Activated CD8-positive, alpha-beta memory T cell treated with anti-CD3 and anti-CD28 coated beads, Interleukin-2, amount 50 U/mL, for 48 hours (primary cell): ENCODE results near the gene EHMT1.
"Not testable (repeated sequence)": the region's sequence is repeated elsewhere in the genome, so short reads cannot be mapped to it uniquely, and the experiment has no call there.

Experiments used
- DNase-seq: peaks from one replicate; pipeline ENCODE4 v3.0.0-alpha.2; 2020

The EHMT1 gene

DNA sequence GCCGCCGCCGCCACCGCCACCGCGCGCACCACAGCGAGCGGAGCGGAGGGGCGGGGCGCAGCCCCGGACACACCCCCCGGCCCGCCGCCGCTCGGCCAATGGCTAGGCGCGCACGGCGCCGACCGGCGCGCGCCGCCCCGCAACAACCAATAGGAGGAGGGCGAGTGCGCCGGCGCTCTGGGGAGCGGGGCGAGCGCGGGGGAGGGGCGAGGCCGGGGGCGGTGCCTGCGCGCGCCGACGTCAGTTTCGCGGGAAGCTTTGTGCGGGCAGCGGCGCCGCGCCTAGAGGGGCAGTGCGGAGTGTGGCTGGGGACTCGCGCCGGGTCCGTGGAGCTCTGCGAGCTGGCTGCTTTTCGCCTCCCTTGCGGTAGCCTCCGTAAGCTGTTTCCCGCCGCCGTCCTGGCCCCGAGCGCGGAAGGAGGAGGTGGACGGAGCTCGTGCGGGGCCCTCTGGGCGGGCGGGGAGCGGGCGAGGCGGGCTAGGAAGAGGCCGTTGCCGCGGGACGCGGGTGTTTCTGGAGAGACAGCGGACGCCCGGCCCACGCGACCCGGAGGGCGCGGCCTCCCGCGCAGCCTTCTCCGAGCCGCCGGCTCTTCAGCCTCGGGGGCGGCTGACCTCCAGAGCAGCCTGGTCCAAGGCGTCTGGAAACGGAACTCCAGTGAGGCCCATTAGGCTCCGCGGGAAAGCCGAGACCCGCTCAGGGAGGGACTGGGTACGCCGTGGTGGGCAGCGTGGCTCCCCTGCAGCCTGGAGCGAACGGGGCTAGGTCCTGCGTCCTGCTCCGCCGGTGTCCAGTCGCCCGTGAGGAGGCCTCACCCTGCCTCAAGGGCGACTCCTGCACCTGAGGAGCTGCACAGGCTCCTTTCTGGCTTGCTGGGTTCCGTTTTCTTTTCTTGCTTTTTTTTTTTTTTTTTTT lies 28.1 kb upstream of the EHMT1 start, which contains the start of gene ZMYND19:
Gene ZMYND19 (minus strand): TSS at position 44 of the 915 bp plus-strand sequence. CDS start 249 bp downstream, outside the sequence.
- peak; percentile 97 for DNase-seq

DNA sequence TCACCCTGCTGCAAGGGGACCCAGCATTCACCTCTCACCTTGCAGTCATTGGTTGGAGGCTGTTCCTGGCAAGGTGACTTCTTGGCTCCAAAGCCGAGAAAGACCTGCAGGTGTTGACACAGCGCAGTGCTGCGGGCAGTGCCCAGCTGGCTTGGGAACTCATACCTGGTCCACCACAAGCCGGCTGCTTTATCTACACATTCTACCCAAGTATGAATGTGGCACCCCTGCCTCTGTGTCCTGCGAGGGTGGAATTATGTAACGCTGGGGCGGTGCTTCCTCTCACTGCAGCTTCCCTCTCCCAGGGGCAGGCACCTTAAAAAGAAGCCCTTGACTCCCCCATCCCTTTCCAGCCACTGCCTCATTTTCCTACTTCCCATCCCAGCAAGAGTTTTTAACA lies 26.0 kb upstream of the EHMT1 start:
- DNase-seq, result no peak

DNA sequence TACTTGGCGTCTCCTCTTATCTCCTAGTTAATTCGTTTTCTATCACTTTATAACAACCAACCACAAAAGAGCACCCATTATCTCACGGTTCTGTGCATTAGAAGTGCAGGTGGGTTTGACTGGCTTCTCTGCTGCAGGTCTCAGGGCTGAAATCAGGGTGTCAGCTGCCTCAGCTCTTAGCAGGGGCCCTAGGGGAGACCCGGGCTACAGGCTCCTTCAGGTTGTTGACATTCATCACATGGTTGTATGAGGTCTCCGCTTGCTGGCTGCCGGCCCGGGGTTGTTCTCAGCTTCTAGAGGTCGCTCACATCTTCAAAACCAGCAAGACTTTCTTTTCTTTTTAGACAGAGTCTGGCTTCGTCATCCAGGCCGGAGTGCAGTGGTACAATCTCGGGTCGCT lies 25.6 kb upstream of the EHMT1 start:
- DNase-seq, result no peak

DNA sequence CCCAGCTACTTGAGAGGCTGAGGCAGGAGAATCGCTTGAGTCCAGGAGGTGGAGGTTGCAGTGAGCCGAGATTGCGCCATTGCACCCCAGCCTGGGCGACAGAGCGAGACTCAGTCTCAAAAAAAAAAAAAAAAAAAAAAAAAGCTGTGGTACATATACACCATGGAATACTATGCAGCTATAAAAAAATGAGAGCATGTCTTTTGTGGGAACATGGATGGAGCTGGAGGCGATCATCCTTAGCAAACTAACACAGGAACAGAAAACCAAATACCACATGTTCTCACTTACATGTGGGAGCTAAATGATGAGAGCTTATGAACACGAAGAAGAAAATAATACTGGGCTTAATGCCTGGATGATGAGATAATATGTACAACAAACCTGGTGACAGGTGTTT lies 22.2 kb upstream of the EHMT1 start:
- not testable (repeated sequence) for DNase-seq

DNA sequence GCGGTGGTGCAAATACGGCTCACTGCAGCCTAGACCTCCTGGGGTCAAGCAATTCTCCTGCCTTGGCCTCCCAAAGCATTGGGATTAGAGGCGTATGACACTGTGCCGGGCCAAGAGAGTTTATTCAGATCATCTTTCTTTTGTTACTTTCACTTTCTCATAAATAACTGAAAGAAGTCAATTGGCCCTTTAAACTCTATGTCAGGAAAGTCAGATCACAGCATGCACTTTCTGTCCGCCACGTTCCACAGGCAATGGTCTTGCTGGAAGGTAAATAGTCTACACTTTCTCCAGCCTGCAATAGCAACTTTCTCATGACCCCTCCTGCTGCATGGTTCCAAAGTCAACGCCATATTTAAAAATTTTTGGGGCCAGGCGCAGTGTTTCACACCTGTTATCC lies 19.9 kb upstream of the EHMT1 start:
- DNase-seq, result no peak

DNA sequence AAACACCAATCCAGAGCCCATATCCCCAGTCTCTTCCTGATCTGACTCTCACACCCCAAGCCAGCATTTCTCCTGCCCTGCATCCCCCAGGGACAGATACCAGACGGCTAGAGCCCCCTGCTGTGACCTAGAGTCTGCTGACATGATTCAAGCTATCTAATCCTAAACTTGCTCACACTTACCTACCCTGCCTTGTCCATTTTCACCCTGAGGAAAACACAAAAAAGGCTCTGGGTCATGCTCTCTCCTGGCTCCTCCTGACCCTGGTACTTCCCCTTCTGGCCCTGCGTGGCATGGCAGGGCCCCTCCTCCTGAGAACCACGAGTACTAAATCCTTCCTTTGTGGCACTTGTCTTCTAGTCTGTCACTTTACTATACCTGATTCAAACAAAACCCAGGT lies 16.1 kb upstream of the EHMT1 start:
- DNase-seq, result no peak

DNA sequence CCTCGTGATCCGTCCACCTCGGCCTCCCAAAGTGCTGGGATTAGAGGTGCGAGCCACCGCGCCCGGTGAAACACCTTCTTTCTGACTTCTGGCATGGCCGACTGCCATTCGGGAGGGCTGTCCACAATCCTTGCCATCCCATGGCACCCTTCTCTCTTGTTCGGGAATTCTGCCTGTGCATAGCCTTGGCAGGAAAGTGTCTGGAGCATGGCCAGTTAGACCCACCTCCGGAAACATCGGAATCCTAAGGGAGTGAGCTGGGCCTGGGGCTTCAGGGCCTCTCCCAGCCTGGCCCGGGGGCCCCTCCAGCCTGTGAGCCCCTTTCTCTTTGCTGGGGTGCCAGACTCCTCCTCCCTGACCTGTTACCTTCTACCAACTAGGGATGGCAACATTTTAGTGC lies 14.9 kb upstream of the EHMT1 start:
- DNase-seq, result no peak

DNA sequence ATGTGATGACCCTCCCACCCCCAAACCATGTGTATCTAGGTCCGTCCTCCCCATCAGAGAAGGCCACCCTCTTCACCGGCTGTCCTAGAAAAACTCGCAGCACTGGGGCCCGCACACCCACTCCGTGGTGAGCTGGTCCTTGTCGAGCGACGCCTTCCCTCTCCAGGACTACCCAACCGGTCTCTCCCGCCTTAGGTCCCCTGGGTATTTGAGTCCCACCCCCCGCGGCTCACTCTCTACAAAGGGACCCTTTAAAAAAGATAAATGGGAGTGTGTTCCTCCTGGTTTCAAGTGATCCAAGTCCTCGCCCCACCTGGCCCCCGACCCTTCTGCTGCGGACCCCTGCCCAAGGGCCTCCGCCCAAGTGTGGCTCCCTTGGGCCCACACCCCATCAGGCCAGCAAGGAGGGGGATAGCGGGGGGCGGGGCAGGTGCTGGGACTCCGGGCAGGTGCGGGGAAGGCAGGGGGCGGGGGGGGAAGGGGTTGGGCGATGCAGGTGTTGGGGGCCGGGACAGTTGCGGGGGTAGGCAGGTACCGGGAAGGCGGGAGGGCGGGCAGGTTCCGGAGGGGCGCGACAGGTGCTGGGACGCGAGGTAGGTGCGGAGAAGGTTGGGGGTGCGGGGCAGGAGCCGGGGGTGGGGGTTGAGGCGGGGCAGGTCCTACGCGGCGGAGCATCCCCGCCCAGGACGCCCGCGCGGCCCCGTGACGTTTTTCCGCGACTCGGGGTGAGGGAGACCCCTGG lies 14.3 kb upstream of the EHMT1 start:
- no peak for DNase-seq

DNA sequence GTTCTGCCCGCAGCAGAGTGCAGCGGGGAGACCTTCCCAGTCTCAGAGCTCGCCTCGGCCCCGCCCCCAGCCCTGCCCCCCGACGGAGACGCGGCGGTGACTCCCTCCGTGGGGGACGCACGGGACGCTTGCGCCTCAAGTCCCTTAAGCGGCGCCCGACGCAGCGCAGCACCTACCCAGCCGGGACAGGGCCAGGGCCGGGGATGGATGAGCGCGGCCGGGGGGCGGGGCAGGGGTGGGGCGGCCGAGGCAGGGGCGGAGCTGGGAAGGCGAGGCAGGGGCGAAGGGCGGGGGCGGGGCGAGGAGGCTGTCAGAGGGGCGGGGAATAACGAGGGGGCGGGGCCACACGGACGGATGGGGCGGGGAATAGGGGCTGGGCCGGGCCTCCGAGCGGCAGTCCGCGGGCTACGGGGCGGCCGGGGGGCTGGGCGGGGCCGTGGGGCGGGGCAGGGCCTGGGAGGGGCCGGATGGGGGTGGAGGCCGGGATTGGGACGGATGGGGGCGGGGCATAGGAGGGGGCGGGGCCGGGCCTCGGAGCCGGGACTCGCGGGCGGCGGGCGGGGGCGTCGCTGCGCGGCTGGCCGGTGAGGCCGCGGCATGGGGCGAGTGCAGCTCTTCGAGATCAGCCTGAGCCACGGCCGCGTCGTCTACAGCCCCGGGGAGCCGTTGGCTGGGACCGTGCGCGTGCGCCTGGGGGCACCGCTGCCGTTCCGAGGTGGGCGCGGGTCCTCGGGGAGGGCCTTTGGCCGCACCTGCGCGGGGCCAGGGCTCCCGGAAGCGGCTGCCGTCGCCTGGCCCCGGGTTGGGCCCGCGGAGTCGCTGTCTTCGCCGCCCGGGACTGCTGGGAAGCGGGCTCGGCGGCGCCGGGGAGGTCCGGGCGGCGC lies 13.4 kb upstream of the EHMT1 start, which contains the start of gene ARRDC1:
Gene ARRDC1 (plus strand): TSS at position 566 of the 884 bp plus-strand sequence. CDS start 32 bp downstream, at position 598.
- DNase-seq, result peak; percentile 93

DNA sequence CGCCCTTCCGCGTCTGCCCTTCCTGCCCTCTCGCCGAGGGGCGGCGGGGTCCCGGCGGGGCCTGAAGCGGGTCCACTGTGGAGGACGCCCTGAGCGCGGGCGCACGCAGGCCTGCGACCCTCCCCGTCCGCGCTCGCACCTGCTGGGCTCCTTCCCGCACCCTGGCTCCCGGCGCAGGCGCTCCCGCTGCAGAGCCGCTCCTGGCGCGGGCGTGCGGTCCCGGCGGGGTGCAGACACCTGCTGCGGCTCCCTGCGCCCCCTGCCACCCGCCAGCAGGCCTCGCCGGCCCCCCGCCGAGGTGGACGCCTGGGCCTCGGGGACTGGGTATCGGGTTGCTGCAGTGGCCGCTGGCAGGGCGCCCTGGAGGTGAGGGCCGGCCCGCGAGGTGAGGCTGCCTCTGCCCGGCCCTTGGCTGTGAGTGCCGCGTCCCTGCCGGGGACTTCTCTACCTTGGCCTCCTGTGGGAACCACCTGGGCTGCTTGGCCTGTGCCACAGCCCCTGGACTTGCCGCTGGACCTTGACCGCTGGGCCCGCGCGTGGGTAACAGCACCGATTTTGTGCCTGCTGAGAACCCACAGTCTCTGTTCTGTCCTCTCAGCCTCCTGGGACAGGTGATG lies 12.7 kb upstream of the EHMT1 start:
- no peak for DNase-seq

DNA sequence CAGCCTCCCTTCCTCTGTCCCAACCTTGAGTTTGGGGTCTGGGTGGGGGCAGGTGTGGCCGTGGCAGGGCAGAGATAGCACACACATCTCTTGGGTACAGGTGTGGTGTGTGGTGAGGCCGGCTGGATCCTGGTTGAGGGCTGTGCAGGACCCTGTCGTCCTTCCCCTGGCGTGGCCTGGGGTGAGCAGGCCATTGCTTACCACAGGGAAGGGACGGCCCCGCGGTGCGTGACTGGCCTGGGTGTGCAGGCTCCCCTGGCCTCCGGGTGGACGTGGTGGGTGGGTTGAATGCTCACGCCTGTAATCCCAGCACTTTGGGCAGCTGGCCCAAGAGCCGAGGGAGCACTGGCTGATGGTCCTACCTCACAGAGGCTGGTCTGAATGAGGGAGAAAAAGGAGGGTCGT lies 12.1 kb upstream of the EHMT1 start:
- no peak for DNase-seq

DNA sequence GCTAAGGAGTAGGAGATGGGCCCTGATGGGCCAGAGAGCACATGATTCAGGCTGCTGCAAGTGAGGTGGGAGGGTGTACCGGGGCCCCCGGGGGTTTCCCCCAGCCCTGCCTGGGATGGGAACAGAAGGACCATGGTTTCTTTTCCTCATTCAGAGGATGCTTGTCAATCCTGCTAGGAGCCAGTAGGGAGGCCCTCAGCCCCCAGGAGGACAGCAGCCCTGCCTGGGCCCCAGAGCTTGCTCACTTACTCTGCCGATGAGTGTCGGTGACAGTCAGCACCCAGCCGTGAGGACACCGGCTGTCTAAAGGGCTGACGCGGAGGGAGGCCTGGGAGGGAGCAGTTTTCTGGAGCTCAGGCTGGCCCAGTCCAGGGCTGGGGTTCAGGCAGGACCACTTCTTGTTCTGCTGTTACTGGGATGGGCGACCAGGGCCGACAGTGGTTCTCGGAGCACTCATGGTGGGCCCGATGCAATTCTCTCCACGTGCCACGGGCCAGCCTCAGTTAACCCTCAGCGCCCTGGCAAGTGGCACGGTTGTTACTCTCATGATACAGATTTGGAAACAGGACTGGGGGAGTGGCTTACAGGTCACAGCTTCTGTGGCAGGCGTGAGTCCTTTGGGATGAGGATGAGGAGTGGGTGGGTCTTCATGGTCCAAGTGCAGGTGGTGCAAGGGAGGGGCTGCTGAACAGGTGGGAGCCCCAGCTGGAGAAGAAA lies 11.5 kb upstream of the EHMT1 start:
- no peak for DNase-seq

DNA sequence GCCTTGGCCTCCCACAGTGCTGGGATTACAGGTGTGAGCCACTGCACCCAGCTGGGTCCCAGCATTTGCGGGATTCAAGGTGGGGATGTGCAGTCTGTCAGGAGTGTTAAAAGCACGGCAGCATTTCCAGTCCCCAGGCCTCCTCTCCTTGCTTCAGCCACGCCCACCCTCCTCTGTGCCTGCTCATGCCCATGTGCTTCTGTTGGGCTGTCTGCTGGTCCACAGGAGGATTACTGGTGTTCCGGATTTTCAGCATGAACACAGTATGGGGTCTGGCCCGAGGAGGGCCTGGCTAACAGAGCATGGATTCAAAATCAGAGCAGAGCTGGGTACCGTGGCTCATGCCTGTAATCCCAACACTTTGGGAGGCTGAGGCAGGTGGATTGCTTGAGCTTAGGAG lies 7.9 kb upstream of the EHMT1 start:
- no peak for DNase-seq

DNA sequence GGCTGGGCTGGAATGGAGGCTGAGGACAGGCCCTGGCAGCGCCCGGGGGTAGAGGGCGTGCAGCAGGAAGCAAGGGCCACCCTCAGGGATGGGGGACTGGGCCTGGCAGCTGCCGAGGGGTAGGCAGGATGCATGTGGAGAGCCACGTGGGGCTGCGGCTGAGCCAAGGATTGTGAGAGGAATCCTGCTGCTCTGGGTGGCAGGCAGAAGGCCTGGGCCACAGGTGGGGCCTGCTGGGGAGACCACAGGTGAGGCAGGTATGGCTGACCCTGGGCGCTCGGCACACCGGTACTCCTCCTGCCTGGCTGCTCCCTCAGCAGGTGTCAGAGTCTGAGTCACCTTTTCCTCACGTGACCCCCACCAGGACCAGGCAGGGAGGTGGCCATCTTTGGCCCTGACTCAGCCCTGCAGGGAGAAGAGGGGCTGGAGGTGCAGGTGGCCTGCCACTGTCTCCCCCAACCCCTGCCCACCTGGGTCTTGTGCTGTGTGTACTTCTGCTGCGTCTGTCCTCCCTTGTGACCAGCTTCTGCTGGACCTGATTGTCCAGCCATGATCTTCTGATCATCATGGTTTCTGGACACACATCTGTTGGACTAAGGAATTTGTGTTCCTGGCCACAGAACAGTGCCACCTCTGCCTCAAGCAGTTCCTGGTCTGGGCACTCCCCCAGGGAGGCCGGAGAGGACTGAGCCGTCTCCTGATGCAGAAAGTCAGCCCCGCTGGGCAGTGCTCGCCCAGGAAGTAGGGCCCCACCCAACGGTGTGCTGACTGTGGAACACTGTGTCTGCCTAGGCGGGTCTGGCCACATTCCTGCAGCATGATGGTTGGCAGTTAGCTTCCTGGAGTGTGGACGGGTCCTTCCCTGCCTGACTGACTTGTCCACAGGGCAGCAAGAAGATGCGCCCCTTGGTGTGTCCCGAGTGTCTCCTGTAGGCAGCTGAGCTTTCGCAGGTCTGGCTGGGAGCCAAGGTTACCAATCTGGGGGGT lies 6.9 kb upstream of the EHMT1 start:
- DNase-seq, result no peak

DNA sequence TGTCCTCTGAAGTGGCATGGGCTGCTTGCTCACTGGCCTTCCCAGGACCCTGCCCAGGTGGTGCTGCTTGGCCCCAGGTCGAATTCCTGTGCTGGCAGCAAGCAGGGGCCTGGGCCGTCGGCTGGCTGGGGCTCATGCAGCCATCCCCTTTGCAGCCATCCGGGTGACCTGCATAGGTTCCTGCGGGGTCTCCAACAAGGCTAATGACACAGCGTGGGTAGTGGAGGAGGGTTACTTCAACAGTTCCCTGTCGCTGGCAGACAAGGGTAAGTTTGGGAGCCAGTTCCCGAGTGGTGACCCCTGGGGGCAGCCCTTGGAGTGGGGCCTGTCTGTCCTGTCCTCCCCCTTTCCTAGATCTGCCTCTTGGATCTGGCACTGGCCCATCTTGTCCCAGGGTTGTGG lies 6.1 kb upstream of the EHMT1 start:
- DNase-seq, result no peak

DNA sequence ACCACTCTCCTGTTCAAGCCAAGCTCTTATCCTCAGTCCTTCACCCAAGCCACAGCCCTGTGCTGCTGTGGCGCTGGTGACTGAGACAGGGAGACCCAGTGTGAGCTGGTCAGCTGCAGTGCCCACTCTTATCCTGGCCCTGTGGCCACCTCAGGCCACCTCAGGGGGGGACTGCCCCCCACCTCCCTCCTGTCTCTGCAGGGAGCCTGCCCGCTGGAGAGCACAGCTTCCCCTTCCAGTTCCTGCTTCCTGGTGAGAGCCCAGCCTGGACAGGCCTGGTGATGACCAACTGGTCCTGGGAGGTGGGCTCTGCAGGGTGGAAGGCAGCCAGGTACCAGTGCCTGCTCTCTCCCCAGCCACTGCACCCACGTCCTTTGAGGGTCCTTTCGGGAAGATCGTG lies 5.5 kb upstream of the EHMT1 start:
- DNase-seq, result no peak

DNA sequence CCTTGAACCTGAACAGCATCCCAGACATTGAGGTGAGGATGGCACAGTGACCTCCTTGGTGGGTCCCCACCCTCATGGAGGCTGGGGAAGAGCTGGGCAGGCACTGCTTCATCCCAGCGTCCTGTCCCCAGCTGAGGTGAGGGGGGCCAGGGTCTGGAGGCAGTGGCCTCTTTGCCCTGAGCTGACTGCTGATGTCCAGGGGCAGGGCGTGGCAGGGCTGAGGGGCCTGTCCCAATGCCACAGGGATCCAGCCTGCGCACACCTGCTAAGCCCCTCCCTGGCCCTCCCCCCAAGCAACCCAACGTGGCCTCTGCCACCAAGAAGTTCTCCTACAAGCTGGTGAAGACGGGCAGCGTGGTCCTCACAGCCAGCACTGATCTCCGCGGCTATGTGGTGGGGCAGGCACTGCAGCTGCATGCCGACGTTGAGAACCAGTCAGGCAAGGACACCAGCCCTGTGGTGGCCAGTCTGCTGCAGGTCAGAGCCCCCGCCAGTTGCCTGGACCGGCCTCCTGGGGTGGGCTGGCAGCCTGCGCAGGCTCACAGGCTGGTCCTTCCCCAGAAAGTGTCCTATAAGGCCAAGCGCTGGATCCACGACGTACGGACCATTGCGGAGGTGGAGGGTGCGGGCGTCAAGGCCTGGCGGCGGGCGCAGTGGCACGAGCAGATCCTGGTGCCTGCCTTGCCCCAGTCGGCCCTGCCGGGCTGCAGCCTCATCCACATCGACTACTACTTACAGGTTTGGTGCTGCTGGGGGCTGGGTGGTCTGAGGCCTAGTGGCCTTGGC lies 4.9 kb upstream of the EHMT1 start:
- no peak for DNase-seq

DNA sequence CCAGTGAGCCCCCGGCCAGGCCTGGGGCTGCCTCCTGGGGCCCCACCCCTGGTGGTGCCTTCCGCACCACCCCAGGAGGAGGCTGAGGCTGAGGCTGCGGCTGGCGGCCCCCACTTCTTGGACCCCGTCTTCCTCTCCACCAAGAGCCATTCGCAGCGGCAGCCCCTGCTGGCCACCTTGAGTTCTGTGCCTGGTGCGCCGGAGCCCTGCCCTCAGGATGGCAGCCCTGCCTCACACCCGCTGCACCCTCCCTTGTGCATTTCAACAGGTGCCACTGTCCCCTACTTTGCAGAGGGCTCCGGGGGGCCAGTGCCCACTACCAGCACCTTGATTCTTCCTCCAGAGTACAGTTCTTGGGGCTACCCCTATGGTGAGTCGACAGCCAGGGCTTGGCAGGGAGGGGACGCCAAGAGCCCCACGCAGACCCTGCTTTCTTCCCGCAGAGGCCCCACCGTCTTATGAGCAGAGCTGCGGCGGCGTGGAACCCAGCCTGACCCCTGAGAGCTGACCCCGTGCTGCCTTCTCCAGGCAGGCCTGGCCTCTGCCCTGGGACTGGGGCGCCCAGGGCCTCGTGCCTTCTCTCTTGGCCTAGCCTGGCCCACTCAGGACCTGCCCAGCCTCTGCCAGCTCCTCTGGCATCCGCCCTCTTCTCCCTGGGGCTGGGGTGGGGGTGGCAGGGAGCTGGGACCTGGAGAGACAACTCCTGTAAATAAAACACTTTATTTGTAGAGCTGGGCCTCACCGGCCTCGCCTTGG lies 4.0 kb upstream of the EHMT1 start:
- no peak for DNase-seq

DNA sequence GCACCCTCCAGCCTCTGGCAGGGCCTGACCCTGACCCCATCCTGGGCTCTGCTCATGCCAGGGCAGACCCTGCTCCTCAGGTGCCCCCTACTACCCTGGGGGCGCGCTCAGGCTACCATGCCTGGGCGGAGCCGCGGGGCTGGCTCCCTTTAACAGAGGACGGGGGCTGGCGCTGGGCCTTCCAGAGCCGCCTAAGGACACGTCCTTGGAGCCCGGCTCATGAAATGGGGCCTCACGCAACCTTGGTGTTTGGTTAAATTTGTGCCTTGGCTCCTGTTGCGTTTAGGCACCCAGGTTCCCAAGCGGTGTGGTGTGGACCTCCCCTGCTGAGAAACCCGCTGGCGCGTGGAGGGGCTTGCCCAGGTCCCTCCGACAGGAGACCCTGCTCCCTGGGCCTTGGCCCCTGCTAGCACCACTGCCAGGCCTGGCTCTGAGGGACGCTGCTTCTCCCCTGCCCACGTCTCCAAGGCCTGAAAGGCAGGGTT lies 3.4 kb upstream of the EHMT1 start:
- no peak for DNase-seq
